KMS-11 (cell line): ENCODE data around the gene FMO5.
"Not testable (repeated sequence)": the region's sequence is repeated elsewhere in the genome, so short reads cannot be mapped to it uniquely, and the experiment has no call there.

Experiments used
- H2AFZ ChIP-seq: fragments of 200-600 bp; sonication (generic); 2 replicates; pipeline ENCODE4 v1.6.1; 2016; ENCODE audit warnings: antibody characterized with exemption, mixed run types, low read depth
- H3K27ac ChIP-seq: fragments of 200-600 bp; sonication (generic); 2 replicates; pipeline ENCODE4 v1.6.1; 2016; ENCODE audit warnings: mild to moderate bottlenecking, mixed run types
- H3K27me3 ChIP-seq: fragments of 200-600 bp; sonication (generic); 2 replicates; pipeline ENCODE4 v1.6.1; 2017; ENCODE audit warnings: mild to moderate bottlenecking, low read depth, mixed run types, moderate library complexity; ENCODE audit not compliant: insufficient read depth
- H3K36me3 ChIP-seq: fragments of 200-600 bp; sonication (generic); 2 replicates; pipeline ENCODE4 v1.6.1; 2017; ENCODE audit warnings: mild to moderate bottlenecking, mixed run types; ENCODE audit not compliant: insufficient read depth
- H3K4me1 ChIP-seq: fragments of 200-600 bp; sonication (generic); 2 replicates; pipeline ENCODE4 v1.6.1; 2016; ENCODE audit warnings: mild to moderate bottlenecking, low read depth, mixed run types; ENCODE audit not compliant: poor library complexity, severe bottlenecking
- H3K4me2 ChIP-seq: fragments of 200-600 bp; sonication (generic); 2 replicates; pipeline ENCODE4 v1.7.0; 2016; ENCODE audit warnings: mild to moderate bottlenecking, mixed run types
- H3K4me3 ChIP-seq: fragments of 200-600 bp; sonication (generic); IDR thresholded peaks from 2 replicates; pipeline ENCODE4 v1.6.1; 2017; ENCODE audit warnings: low read depth, low read length, mixed read lengths; ENCODE audit not compliant: insufficient read depth
- H3K79me2 ChIP-seq: fragments of 200-600 bp; sonication (generic); 2 replicates; pipeline ENCODE4 v1.6.1; 2016; ENCODE audit warnings: low read depth, mixed run types; ENCODE audit not compliant: insufficient read depth
- H3K9ac ChIP-seq: fragments of 200-600 bp; sonication (generic); 2 replicates; pipeline ENCODE4 v1.6.1; 2016; ENCODE audit warnings: mild to moderate bottlenecking, mixed run types
- H4K20me1 ChIP-seq: fragments of 200-600 bp; sonication (generic); 2 replicates; pipeline ENCODE4 v1.6.1; 2016; ENCODE audit warnings: mild to moderate bottlenecking, mixed run types; ENCODE audit not compliant: insufficient read depth
- CTCF ChIP-seq: fragments of 200-600 bp; sonication (generic); conservative IDR thresholded peaks from 2 replicates; pipeline ENCODE4 v1.6.1; 2017; ENCODE audit warnings: low read depth, mild to moderate bottlenecking, antibody characterized with exemption, low read length, moderate library complexity, mixed read lengths

Gene FMO5

GRCh38 chr1:147201276-147201675 is 23.9 kb downstream of the FMO5 start:
- Histone ChIP-seq H3K27ac (no peak overlapping the region), H3K4me1 (no peaks in the 10 kb centered on the region), H3K27me3 (no peaks in the 10 kb centered on the region), H3K4me2 (no peak overlapping the region), H3K9ac (no peak overlapping the region), H3K4me3 (no peak overlapping the region), H4K20me1 (no peaks in the 10 kb centered on the region), H3K36me3 (no peaks in the 10 kb centered on the region), H3K79me2 (no peaks in the 10 kb centered on the region), H2AFZ (no peak overlapping the region)
- TF ChIP-seq CTCF: no peak

- H3K79me2 ChIP-seq, H3K4me2 ChIP-seq, H4K20me1 ChIP-seq, H3K36me3 ChIP-seq, H2AFZ ChIP-seq, H3K27me3 ChIP-seq, H3K4me3 ChIP-seq, H3K4me1 ChIP-seq, H3K27ac ChIP-seq, H3K9ac ChIP-seq: not testable (repeated sequence)
These were observed 27.8 kb downstream of the FMO5 start for GRCh38 chr1:147197324-147197723.

- no peaks in the 10 kb centered on the region for H3K4me1 ChIP-seq
- no peak overlapping the region for H2AFZ ChIP-seq
- H3K4me3 ChIP-seq: no peak overlapping the region
- no peak overlapping the region for H3K9ac ChIP-seq
- H3K79me2 ChIP-seq: no peaks in the 10 kb centered on the region
- H3K4me2 ChIP-seq: no peak overlapping the region
- no peaks in the 10 kb centered on the region for H3K36me3 ChIP-seq
- no peak for TF ChIP-seq CTCF
- H3K27me3 ChIP-seq: no peaks in the 10 kb centered on the region
- H3K27ac ChIP-seq: no peak overlapping the region
- H4K20me1 ChIP-seq: no peaks in the 10 kb centered on the region
These were observed 35.6 kb downstream of the FMO5 start for GRCh38 chr1:147189514-147189913.

- H4K20me1 ChIP-seq: no peaks in the 10 kb centered on the region
- no peaks in the 10 kb centered on the region for H3K79me2 ChIP-seq
These were observed 39.7 kb downstream of the FMO5 start for GRCh38 chr1:147185432-147185831.

More at GRCh38 chr1:147185432-147185831, 39.7 kb downstream of the FMO5 start:
- Histone ChIP-seq H3K9ac (no peak overlapping the region), H3K4me3 (no peak overlapping the region), H3K4me1 (no peaks in the 10 kb centered on the region), H3K27me3 (no peaks in the 10 kb centered on the region), H3K27ac (no peak overlapping the region), H2AFZ (no peak overlapping the region), H3K36me3 (no peaks in the 10 kb centered on the region), H3K4me2 (no peak overlapping the region)
- TF ChIP-seq CTCF: no peak
